Measurements from ENCODE around the gene MRPL23.
"Not testable (repeated sequence)": the region's sequence is repeated elsewhere in the genome, so short reads cannot be mapped to it uniquely, and the experiment has no call there.

The MRPL23 gene

GRCh38 chr11:1936781-1937615 lies 10.1 kb upstream of the MRPL23 start:
- DNase-seq (ENCODE audit: insufficient read length, low spot score) (peak; percentile 20), FAIRE-seq (no peak)
- TF ChIP-seq SPI1 (IDR thresholded peaks at IDR 0.05; ENCODE audit: low read depth, low read length) (no peak), PAX5 (IDR thresholded peaks at IDR 0.05; ENCODE audit: insufficient read depth, low read length, severe bottlenecking) (no peak), TAF1 (IDR thresholded peaks at IDR 0.05; ENCODE audit: low read depth, low read length) (no peak), POU2F2 (IDR thresholded peaks at IDR 0.05; ENCODE audit: low read depth, low read length) (no peak), POLR2A (IDR thresholded peaks at IDR 0.05; ENCODE audit: low read depth, low read length) (no peak), POLR2AphosphoS5 (IDR thresholded peaks at IDR 0.05; ENCODE audit: low read depth, low read length) (no peak)

- TF ChIP-seq POLR2A (IDR thresholded peaks at IDR 0.05; ENCODE audit: low read depth, low read length) (no peak), POU2F2 (IDR thresholded peaks at IDR 0.05; ENCODE audit: low read depth, low read length) (no peak), POLR2AphosphoS5 (IDR thresholded peaks at IDR 0.05; ENCODE audit: low read depth, low read length) (no peak), SPI1 (IDR thresholded peaks at IDR 0.05; ENCODE audit: low read depth, low read length) (no peak), PAX5 (IDR thresholded peaks at IDR 0.05; ENCODE audit: insufficient read depth, low read length, severe bottlenecking) (no peak), TAF1 (IDR thresholded peaks at IDR 0.05; ENCODE audit: low read depth, low read length) (no peak)
- FAIRE-seq = no peak
- no peak for DNase-seq (ENCODE audit: insufficient read length, low spot score)
Observed at GRCh38 chr11:1937616-1938342, 9.4 kb upstream of the MRPL23 start.

GRCh38 chr11:1938343-1939005 lies 8.7 kb upstream of the MRPL23 start:
- FAIRE-seq = no peak
- DNase-seq (ENCODE audit: insufficient read length, low spot score) = peak; percentile 25
- TF ChIP-seq PAX5 (IDR thresholded peaks at IDR 0.05; ENCODE audit: insufficient read depth, low read length, severe bottlenecking) (no peak), POU2F2 (IDR thresholded peaks at IDR 0.05; ENCODE audit: low read depth, low read length) (no peak), TAF1 (IDR thresholded peaks at IDR 0.05; ENCODE audit: low read depth, low read length) (no peak), SPI1 (IDR thresholded peaks at IDR 0.05; ENCODE audit: low read depth, low read length) (no peak), POLR2AphosphoS5 (IDR thresholded peaks at IDR 0.05; ENCODE audit: low read depth, low read length) (no peak), POLR2A (IDR thresholded peaks at IDR 0.05; ENCODE audit: low read depth, low read length) (no peak)

- peak; percentile 44 for DNase-seq (ENCODE audit: insufficient read length, low spot score)
- TF ChIP-seq SPI1 (IDR thresholded peaks at IDR 0.05; ENCODE audit: low read depth, low read length) (no peak), PAX5 (IDR thresholded peaks at IDR 0.05; ENCODE audit: insufficient read depth, low read length, severe bottlenecking) (no peak), POLR2AphosphoS5 (IDR thresholded peaks at IDR 0.05; ENCODE audit: low read depth, low read length) (no peak), TAF1 (IDR thresholded peaks at IDR 0.05; ENCODE audit: low read depth, low read length) (no peak), POU2F2 (IDR thresholded peaks at IDR 0.05; ENCODE audit: low read depth, low read length) (no peak), POLR2A (IDR thresholded peaks at IDR 0.05; ENCODE audit: low read depth, low read length) (no peak)
- FAIRE-seq = no peak
Observed at GRCh38 chr11:1939006-1939625, 8.0 kb upstream of the MRPL23 start.

- peak; percentile 100 for FAIRE-seq
- DNase-seq (ENCODE audit: insufficient read length, low spot score) = not testable (repeated sequence)
Observed at GRCh38 chr11:1939788-1940187, 7.3 kb upstream of the MRPL23 start.

GRCh38 chr11:1942558-1943260 lies 4.4 kb upstream of the MRPL23 start:
- TF ChIP-seq POLR2A (IDR thresholded peaks at IDR 0.05; ENCODE audit: low read depth, low read length) = no peak
- no peak for TF ChIP-seq POLR2AphosphoS5 (IDR thresholded peaks at IDR 0.05; ENCODE audit: low read depth, low read length)
- TF ChIP-seq PAX5 (IDR thresholded peaks at IDR 0.05; ENCODE audit: insufficient read depth, low read length, severe bottlenecking) = no peak
- no peak for TF ChIP-seq TAF1 (IDR thresholded peaks at IDR 0.05; ENCODE audit: low read depth, low read length)
- no peak for TF ChIP-seq SPI1 (IDR thresholded peaks at IDR 0.05; ENCODE audit: low read depth, low read length)
- no peak for TF ChIP-seq POU2F2 (IDR thresholded peaks at IDR 0.05; ENCODE audit: low read depth, low read length)
- DNase-seq (ENCODE audit: insufficient read length, low spot score) (no peak), FAIRE-seq (no peak)

GRCh38 chr11:1943576-1943975 lies 3.6 kb upstream of the MRPL23 start:
- FAIRE-seq (no peak), DNase-seq (ENCODE audit: insufficient read length, low spot score) (no peak)
- TF ChIP-seq POLR2AphosphoS5 (IDR thresholded peaks at IDR 0.05; ENCODE audit: low read depth, low read length) = no peak
- TF ChIP-seq POU2F2 (IDR thresholded peaks at IDR 0.05; ENCODE audit: low read depth, low read length) = no peak
- TF ChIP-seq TAF1 (IDR thresholded peaks at IDR 0.05; ENCODE audit: low read depth, low read length) = no peak
- TF ChIP-seq SPI1 (IDR thresholded peaks at IDR 0.05; ENCODE audit: low read depth, low read length) = no peak
- no peak for TF ChIP-seq POLR2A (IDR thresholded peaks at IDR 0.05; ENCODE audit: low read depth, low read length)
- no peak for TF ChIP-seq PAX5 (IDR thresholded peaks at IDR 0.05; ENCODE audit: insufficient read depth, low read length, severe bottlenecking)

- TF ChIP-seq POLR2AphosphoS5 (IDR thresholded peaks at IDR 0.05; ENCODE audit: low read depth, low read length) (no peak), SPI1 (IDR thresholded peaks at IDR 0.05; ENCODE audit: low read depth, low read length) (no peak), POU2F2 (IDR thresholded peaks at IDR 0.05; ENCODE audit: low read depth, low read length) (no peak), PAX5 (IDR thresholded peaks at IDR 0.05; ENCODE audit: insufficient read depth, low read length, severe bottlenecking) (no peak), POLR2A (IDR thresholded peaks at IDR 0.05; ENCODE audit: low read depth, low read length) (no peak), TAF1 (IDR thresholded peaks at IDR 0.05; ENCODE audit: low read depth, low read length) (no peak)
- no peak for FAIRE-seq
- DNase-seq (ENCODE audit: insufficient read length, low spot score) = no peak
Observed at GRCh38 chr11:1943977-1944376, 3.2 kb upstream of the MRPL23 start.

Data from GM12891 (cell line).